NT2/D1 (cell line): Measurements from ENCODE around the gene FBLN5.

Source experiments
- SUZ12 ChIP-seq: IDR thresholded peaks from 2 replicates; pipeline ENCODE4 v1.6.1; 2011; ENCODE audit not compliant: insufficient read length, insufficient read depth; ENCODE audit errors: extremely low read depth
- YY1 ChIP-seq: IDR thresholded peaks from 2 replicates; pipeline ENCODE4 v1.6.1; 2011; ENCODE audit not compliant: insufficient read length, insufficient read depth
- ZNF274 ChIP-seq: IDR thresholded peaks from 2 replicates; pipeline ENCODE4 v1.6.1; 2011; ENCODE audit warnings: mild to moderate bottlenecking, low read depth, low read length

DNA sequence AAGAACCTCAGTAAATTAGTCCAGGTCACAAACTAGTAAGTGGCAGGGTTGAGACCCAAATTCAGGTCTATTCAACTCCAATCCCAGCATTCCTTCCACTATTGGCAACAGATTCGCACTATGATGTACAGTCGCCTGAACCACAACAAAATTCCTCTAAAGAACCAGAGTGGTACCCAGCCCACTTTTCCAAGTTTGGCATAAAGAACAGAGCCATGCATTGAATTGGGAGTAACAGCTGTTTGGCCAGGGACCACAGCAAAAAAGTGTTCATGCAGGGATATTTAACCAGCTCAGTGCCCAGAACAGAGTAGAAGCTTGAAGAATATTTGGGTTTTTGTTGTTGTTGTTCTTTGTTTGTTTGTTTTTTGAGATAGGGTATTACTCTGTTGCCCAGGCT is 89.9 kb downstream of the FBLN5 start:
- TF ChIP-seq ZNF274 (no peak), SUZ12 (no peak), YY1 (no peak)
